GM12878 (cell line): ENCODE results near the gene ZNF385A. TPM values are rescaled to one million over a fixed set of nuclear protein-coding genes. Genes with fewer than 3 reads are reported as not detected.

Experiments used
- ATF3 ChIP-seq: IDR thresholded peaks from 2 replicates; pipeline ENCODE4 v1.6.1; 2011; ENCODE audit warnings: low read depth, mild to moderate bottlenecking, low read length, moderate library complexity, borderline replicate concordance; ENCODE audit errors: extremely low read depth
- BCL11A ChIP-seq: IDR thresholded peaks from 2 replicates; pipeline ENCODE4 v1.6.1; 2011; ENCODE audit warnings: low read depth, low read length
- BRCA1 ChIP-seq: IDR thresholded peaks from 2 replicates; pipeline ENCODE4 v1.6.1; 2011; ENCODE audit warnings: low read depth, low read length, improper control_type of control experiment
- CREM ChIP-seq: IDR thresholded peaks from 2 replicates; pipeline ENCODE4 v1.6.1; 2014; ENCODE audit warnings: antibody characterized with exemption, low read depth
- E2F4 ChIP-seq: IDR thresholded peaks from 2 replicates; pipeline ENCODE4 v1.6.1; 2012; ENCODE audit warnings: low read depth, low read length, improper control_type of control experiment
- EZH2 ChIP-seq: IDR thresholded peaks from 2 replicates; pipeline ENCODE4 v1.6.1; 2012; ENCODE audit warnings: low read depth, mild to moderate bottlenecking, control low read depth, inconsistent platforms, low read length, borderline replicate concordance; ENCODE audit not compliant: control insufficient read depth
- FOS ChIP-seq: IDR thresholded peaks from 3 replicates; pipeline ENCODE4 v1.6.1; 2011; ENCODE audit warnings: borderline replicate concordance; ENCODE audit not compliant: insufficient read length; ENCODE audit errors: extremely low read depth
- IRF3 ChIP-seq: fragments of 450-650 bp; IDR thresholded peaks from 2 replicates; pipeline ENCODE4 v1.6.1; 2014; ENCODE audit warnings: mild to moderate bottlenecking
- IRF4 ChIP-seq: IDR thresholded peaks from 2 replicates; pipeline ENCODE4 v1.6.1; 2011; ENCODE audit warnings: low read depth, low read length
- KAT2A ChIP-seq: conservative IDR thresholded peaks from 2 replicates; pipeline ENCODE4 v1.6.1; 2011; ENCODE audit warnings: low read depth, low read length; ENCODE audit not compliant: control insufficient read depth
- MEF2B ChIP-seq: fragments of 450-650 bp; IDR thresholded peaks from 2 replicates; pipeline ENCODE4 v1.6.1; 2018; ENCODE audit warnings: mild to moderate bottlenecking, moderate library complexity; ENCODE audit not compliant: partially characterized antibody, poor library complexity, severe bottlenecking
- NFXL1 ChIP-seq: fragments of 450-650 bp; IDR thresholded peaks from 2 replicates; pipeline ENCODE4 v1.6.1; 2017; ENCODE audit warnings: antibody characterized with exemption, mild to moderate bottlenecking, borderline replicate concordance
- PAX5 ChIP-seq: IDR thresholded peaks from 2 replicates; pipeline ENCODE4 v1.6.1; 2011; ENCODE audit warnings: low read depth, low read length, borderline replicate concordance
- PAX8 ChIP-seq: fragments of 450-650 bp; IDR thresholded peaks from 2 replicates; pipeline ENCODE4 v1.6.1; 2017; ENCODE audit warnings: mild to moderate bottlenecking, moderate library complexity
- POLR2AphosphoS5 ChIP-seq: IDR thresholded peaks from 2 replicates; pipeline ENCODE4 v1.6.1; 2011; ENCODE audit warnings: mild to moderate bottlenecking, low read length, inconsistent platforms
- RAD51 ChIP-seq: fragments of 450-650 bp; IDR thresholded peaks from 2 replicates; pipeline ENCODE4 v1.6.1; 2016; ENCODE audit warnings: moderate library complexity, mild to moderate bottlenecking, inconsistent platforms
- RELB ChIP-seq: fragments of 450-650 bp; IDR thresholded peaks from 2 replicates; pipeline ENCODE4 v1.6.1; 2017; ENCODE audit warnings: low read depth, mild to moderate bottlenecking, moderate library complexity
- SMARCA5 ChIP-seq: fragments of 450-650 bp; IDR thresholded peaks from 2 replicates; pipeline ENCODE4 v1.6.1; 2017; ENCODE audit warnings: mild to moderate bottlenecking
- SMC3 ChIP-seq: IDR thresholded peaks from 2 replicates; pipeline ENCODE4 v1.6.1; 2011; ENCODE audit warnings: low read length, improper control_type of control experiment, borderline replicate concordance
- SPI1 ChIP-seq: IDR thresholded peaks from 2 replicates; pipeline ENCODE4 v1.6.1; 2011; ENCODE audit warnings: low read depth, mild to moderate bottlenecking, low read length, moderate library complexity, borderline replicate concordance; ENCODE audit not compliant: insufficient read depth
- TBL1XR1 ChIP-seq: IDR thresholded peaks from 2 replicates; pipeline ENCODE4 v1.6.1; 2012; ENCODE audit warnings: low read depth, low read length, improper control_type of control experiment
- ZBTB11 ChIP-seq: fragments of 450-650 bp; formaldehyde crosslinking; IDR thresholded peaks from 2 replicates; pipeline ENCODE4 v1.5.0; 2022; ENCODE audit warnings: mild to moderate bottlenecking, missing genetic modification characterization
- ZNF274 ChIP-seq: IDR thresholded peaks from one replicate; pipeline ENCODE4 v1.8.0; 2011; ENCODE audit not compliant: insufficient read length, insufficient read depth
- polyA plus RNA-seq, 11 experiments: library from polyadenylated mRNA; depleted of rRNA in 4 of 11; unstranded in 6 of 11; stranded (reverse) in 5 of 11; fragments of >200 nt; fragmentation: Nextera tagmentation in 4 of 11; fragmentation: Illumina TruSeq in 1 of 11; extraction: Ambion mirVana in 4 of 11; extraction: Trizol in 1 of 11; gene quantifications; 1 replicate in 1 of 11; 2 replicates in 10 of 11; pipeline versions ENCODE4 v1.2.1 to v1.2.3, GENCODE V29; 2011 to 2016; ENCODE audit warnings: inconsistent platforms in 2 of 11, missing spikeins in 2 of 11, low read depth in 1 of 11
- total RNA-seq, 4 experiments: library from RNA; depleted of rRNA in 3 of 4; stranded (reverse); fragments of >200 nt in 3 of 4; fragmentation: Illumina TruSeq in 1 of 4; extraction: Trizol in 1 of 4; gene quantifications; 2 replicates each; pipeline versions ENCODE4 v1.2.1 to v1.2.3, GENCODE V29; 2013 to 2021

ZNF385A gene
- total and polyA plus RNA-seq, 10 of the 15 experiments (the other 5 are each of a cell fraction or from before 2014, with no cell fraction given), result 0.26 to 26.1 (median 4.9) TPM

GRCh38 chr12:54324617-54325441 lies 59.7 kb downstream of the ZNF385A start, which contains the start of gene COPZ1 (continued):
- TF ChIP-seq IRF3 (peak; percentile 90), PAX8 (peak; percentile 84; the same call in 1 of the 2 replicates), EZH2 (no peak), PAX5 (0 out of 2 replicates have a peak, but pooled peaks have one; percentile 25), ZNF274 (no peak), IRF4 (no peak), E2F4 (no peak), MEF2B (no peak), RELB (peak; percentile 96), RAD51 (peak; percentile 95), BRCA1 (no peak), ATF3 (peak; percentile 75; the same call in 1 of the 2 replicates), POLR2AphosphoS5 (peak; percentile 92), ZBTB11 (CRISPR knock-in tag) (no peak), NFXL1 (no peak), SMC3 (peak; percentile 32; the same call in 1 of the 2 replicates), CREM (peak; percentile 91), TBL1XR1 (no peak), SPI1 (no peak), FOS (peak; percentile 92), BCL11A (no peak), KAT2A (no peak), SMARCA5 (peak; percentile 41; the same call in 1 of the 2 replicates)
